PFSK-1 (cell line): ENCODE data around the gene CNTNAP2.

Experiments
- FOXP2 ChIP-seq: optimal IDR thresholded peaks from 2 replicates; pipeline ENCODE3; 2011; ENCODE audit warnings: borderline replicate concordance, control low read depth, inconsistent platforms; ENCODE audit not compliant: insufficient read depth; ENCODE audit errors: extremely low read length, extremely low read depth
- POLR2AphosphoS5 ChIP-seq: IDR thresholded peaks from 2 replicates; pipeline ENCODE4 v1.6.1; 2012; ENCODE audit warnings: low read depth, mild to moderate bottlenecking, control low read depth, low read length, moderate library complexity
- SIN3A ChIP-seq: IDR thresholded peaks from 2 replicates; pipeline ENCODE4 v1.6.1; 2012; ENCODE audit warnings: mild to moderate bottlenecking, low read length, moderate library complexity, borderline replicate concordance; ENCODE audit not compliant: insufficient read depth
- TAF1 ChIP-seq: IDR thresholded peaks from 2 replicates; pipeline ENCODE4 v1.6.1; 2012; ENCODE audit warnings: low read length, control low read depth, borderline replicate concordance; ENCODE audit not compliant: insufficient read depth
- TF ChIP-seq, protein P1 (sequence below), 2 experiments: IDR thresholded peaks; 2 replicates each; pipeline versions ENCODE4 v1.6.1 to v1.8.0; 2011 to 2012; ENCODE audit warnings: low read depth in 2 of 2, low read length in 2 of 2, control low read depth in 1 of 2, inconsistent platforms in 1 of 2, mild to moderate bottlenecking in 1 of 2, moderate library complexity in 1 of 2; ENCODE audit not compliant: insufficient read depth in 1 of 2

DNA sequence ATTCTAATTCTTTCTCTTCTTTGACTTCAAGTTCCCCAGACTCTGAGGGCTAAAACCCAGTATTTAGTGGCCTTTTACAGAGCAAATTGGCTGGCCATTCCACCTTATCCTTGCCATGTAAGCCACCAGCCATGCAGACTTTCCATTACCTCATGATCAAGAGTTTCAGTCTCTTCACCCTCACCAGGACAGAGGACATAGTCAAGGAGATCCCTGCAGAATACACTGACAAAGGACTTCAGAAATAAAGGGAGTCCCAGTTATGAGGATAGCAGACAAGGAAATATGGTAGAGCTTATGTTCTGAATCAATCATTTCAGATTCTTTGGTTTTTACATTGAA, 1393.6 kb downstream of the CNTNAP2 start:
- TF ChIP-seq SIN3A (no peak), TAF1 (no peak), POLR2AphosphoS5 (no peak), FOXP2 (no peak)
- TF ChIP-seq, protein P1, sequence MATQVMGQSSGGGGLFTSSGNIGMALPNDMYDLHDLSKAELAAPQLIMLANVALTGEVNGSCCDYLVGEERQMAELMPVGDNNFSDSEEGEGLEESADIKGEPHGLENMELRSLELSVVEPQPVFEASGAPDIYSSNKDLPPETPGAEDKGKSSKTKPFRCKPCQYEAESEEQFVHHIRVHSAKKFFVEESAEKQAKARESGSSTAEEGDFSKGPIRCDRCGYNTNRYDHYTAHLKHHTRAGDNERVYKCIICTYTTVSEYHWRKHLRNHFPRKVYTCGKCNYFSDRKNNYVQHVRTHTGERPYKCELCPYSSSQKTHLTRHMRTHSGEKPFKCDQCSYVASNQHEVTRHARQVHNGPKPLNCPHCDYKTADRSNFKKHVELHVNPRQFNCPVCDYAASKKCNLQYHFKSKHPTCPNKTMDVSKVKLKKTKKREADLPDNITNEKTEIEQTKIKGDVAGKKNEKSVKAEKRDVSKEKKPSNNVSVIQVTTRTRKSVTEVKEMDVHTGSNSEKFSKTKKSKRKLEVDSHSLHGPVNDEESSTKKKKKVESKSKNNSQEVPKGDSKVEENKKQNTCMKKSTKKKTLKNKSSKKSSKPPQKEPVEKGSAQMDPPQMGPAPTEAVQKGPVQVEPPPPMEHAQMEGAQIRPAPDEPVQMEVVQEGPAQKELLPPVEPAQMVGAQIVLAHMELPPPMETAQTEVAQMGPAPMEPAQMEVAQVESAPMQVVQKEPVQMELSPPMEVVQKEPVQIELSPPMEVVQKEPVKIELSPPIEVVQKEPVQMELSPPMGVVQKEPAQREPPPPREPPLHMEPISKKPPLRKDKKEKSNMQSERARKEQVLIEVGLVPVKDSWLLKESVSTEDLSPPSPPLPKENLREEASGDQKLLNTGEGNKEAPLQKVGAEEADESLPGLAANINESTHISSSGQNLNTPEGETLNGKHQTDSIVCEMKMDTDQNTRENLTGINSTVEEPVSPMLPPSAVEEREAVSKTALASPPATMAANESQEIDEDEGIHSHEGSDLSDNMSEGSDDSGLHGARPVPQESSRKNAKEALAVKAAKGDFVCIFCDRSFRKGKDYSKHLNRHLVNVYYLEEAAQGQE (IDR thresholded peaks at IDR 0.05; ENCODE audit: insufficient read depth in 1 of 2, low read depth in 2 of 2, low read length in 2 of 2), result no peak
